Activated T-cell treated with anti-CD3 and anti-CD28 coated beads for 48 hours (primary cell): ENCODE measurements around the gene ZCCHC24.

ENCODE experiments used
- DNase-seq: peaks from one replicate; pipeline ENCODE4 v3.0.0-alpha.2; 2020; ENCODE audit warnings: low read depth

Gene ZCCHC24

GRCh38 chr10:79383974-79384606, 61.3 kb downstream of the ZCCHC24 start:
- no peak for DNase-seq

GRCh38 chr10:79382491-79382941, 62.9 kb downstream of the ZCCHC24 start:
- DNase-seq, result no peak

- DNase-seq, result no peak
Measured at GRCh38 chr10:79381804-79382221, 63.6 kb downstream of the ZCCHC24 start.

- no peak for DNase-seq
Measured at GRCh38 chr10:79380946-79381721, 64.3 kb downstream of the ZCCHC24 start.

GRCh38 chr10:79380125-79380945, 65.1 kb downstream of the ZCCHC24 start:
- no peak for DNase-seq

- DNase-seq, result no peak
Measured at GRCh38 chr10:79379512-79380124, 65.8 kb downstream of the ZCCHC24 start.

- DNase-seq, result no peak
Measured at GRCh38 chr10:79378647-79379511, 66.5 kb downstream of the ZCCHC24 start.

GRCh38 chr10:79378383-79378646, 67.1 kb downstream of the ZCCHC24 start:
- DNase-seq, result no peak

GRCh38 chr10:79377557-79378382, 67.7 kb downstream of the ZCCHC24 start:
- DNase-seq, result no peak

GRCh38 chr10:79376751-79377556, 68.5 kb downstream of the ZCCHC24 start:
- no peak for DNase-seq

GRCh38 chr10:79376078-79376628, 69.3 kb downstream of the ZCCHC24 start:
- no peak for DNase-seq

- no peak for DNase-seq
Measured at GRCh38 chr10:79375321-79376077, 69.9 kb downstream of the ZCCHC24 start.

- DNase-seq, result peak; percentile 66
Measured at GRCh38 chr10:79374312-79375191, 70.9 kb downstream of the ZCCHC24 start.

GRCh38 chr10:79372871-79373270, 72.6 kb downstream of the ZCCHC24 start:
- DNase-seq, result no peak

GRCh38 chr10:79367426-79368189, 77.8 kb downstream of the ZCCHC24 start:
- no peak for DNase-seq

GRCh38 chr10:79361726-79362397, 83.6 kb downstream of the ZCCHC24 start:
- DNase-seq, result no peak
